HepG2 (cell line): ENCODE measurements around the gene NEURL1. TPM values are rescaled to one million over a fixed set of nuclear protein-coding genes. Genes with fewer than 3 reads are reported as not detected.

Experiments
- EP300 ChIP-seq, 3 experiments: sonication (generic) in 1 of 3; formaldehyde crosslinking in 1 of 3; IDR thresholded peaks; 2 replicates each; pipeline versions ENCODE4 v1.5.1 to v1.6.1; 2011 to 2020; ENCODE audit warnings: low read depth in 2 of 3, low read length in 2 of 3, borderline replicate concordance in 1 of 3, improper control_type of control experiment in 1 of 3, mild to moderate bottlenecking in 1 of 3, missing genetic modification reagents in 1 of 3, moderate library complexity in 1 of 3
- KLF13 ChIP-seq: sonication (generic); formaldehyde crosslinking; IDR thresholded peaks from 2 replicates; pipeline ENCODE4 v1.4.0; 2020; ENCODE audit warnings: mild to moderate bottlenecking, missing genetic modification reagents
- NFKBIZ ChIP-seq: IDR thresholded peaks from 2 replicates; pipeline ENCODE4 v1.6.1; 2018; ENCODE audit warnings: missing genetic modification reagents, missing compliant biosample characterization
- POGZ ChIP-seq: sonication (generic); formaldehyde crosslinking; IDR thresholded peaks from 2 replicates; pipeline ENCODE4 v1.4.0; 2020; ENCODE audit warnings: mild to moderate bottlenecking, missing genetic modification reagents
- PREB ChIP-seq: sonication (generic); formaldehyde crosslinking; IDR thresholded peaks from 2 replicates; pipeline ENCODE4 v1.4.0; 2020; ENCODE audit warnings: missing genetic modification reagents
- RBM39 ChIP-seq: fragments of 200-400 bp; formaldehyde crosslinking; IDR thresholded peaks from one replicate; pipeline ENCODE4 v1.6.1; 2018; ENCODE audit warnings: antibody characterized with exemption, mild to moderate bottlenecking, low read depth, low read length; ENCODE audit not compliant: poor library complexity, severe bottlenecking
- TCF12 ChIP-seq, 2 experiments: fragments of 450-650 bp in 1 of 2; sonication (generic) in 1 of 2; formaldehyde crosslinking in 1 of 2; IDR thresholded peaks; 2 replicates each; pipeline versions ENCODE4 v1.6.1 to v1.8.0; 2017 to 2022; ENCODE audit warnings: antibody characterized with exemption in 1 of 2, mild to moderate bottlenecking in 1 of 2, missing genetic modification reagents in 1 of 2, moderate library complexity in 1 of 2
- TMF1 ChIP-seq: sonication (generic); formaldehyde crosslinking; IDR thresholded peaks from 2 replicates; pipeline ENCODE4 v1.8.1; 2022; ENCODE audit warnings: low read depth, missing genetic modification reagents
- U2AF2 ChIP-seq: fragments of 200-400 bp; formaldehyde crosslinking; IDR thresholded peaks from 2 replicates; pipeline ENCODE4 v1.6.1; 2017; ENCODE audit warnings: low read depth, mild to moderate bottlenecking, low read length
- ZFAT ChIP-seq: sonication (generic); formaldehyde crosslinking; conservative IDR thresholded peaks from 2 replicates; pipeline ENCODE4 v1.8.1; 2023; ENCODE audit warnings: missing genetic modification reagents, inconsistent platforms
- ZFP62 ChIP-seq: sonication (generic); formaldehyde crosslinking; IDR thresholded peaks from 2 replicates; pipeline ENCODE4 v1.4.0; 2020; ENCODE audit warnings: missing genetic modification reagents
- ZNF138 ChIP-seq: sonication (generic); formaldehyde crosslinking; IDR thresholded peaks from 2 replicates; pipeline ENCODE4 v1.5.0; 2020; ENCODE audit warnings: mild to moderate bottlenecking, low read depth, missing genetic modification reagents
- ZNF280D ChIP-seq: sonication (generic); formaldehyde crosslinking; IDR thresholded peaks from 2 replicates; pipeline ENCODE4 v1.5.1; 2020; ENCODE audit warnings: mild to moderate bottlenecking, missing genetic modification reagents
- ZNF44 ChIP-seq: sonication (generic); formaldehyde crosslinking; IDR thresholded peaks from 2 replicates; pipeline ENCODE4 v1.5.1; 2020; ENCODE audit warnings: mild to moderate bottlenecking, missing genetic modification reagents
- ZNF562 ChIP-seq: sonication (generic); formaldehyde crosslinking; IDR thresholded peaks from 2 replicates; pipeline ENCODE4 v1.8.0; 2022; ENCODE audit warnings: missing genetic modification reagents, borderline replicate concordance
- ZNF609 ChIP-seq: sonication (generic); formaldehyde crosslinking; IDR thresholded peaks from 2 replicates; pipeline ENCODE4 v1.4.0; 2020; ENCODE audit warnings: mild to moderate bottlenecking, missing genetic modification reagents, borderline replicate concordance
- ZNF720 ChIP-seq: sonication (generic); formaldehyde crosslinking; IDR thresholded peaks from 2 replicates; pipeline ENCODE4 v1.4.0; 2020; ENCODE audit warnings: missing genetic modification reagents
- ZNF724P ChIP-seq: sonication (generic); formaldehyde crosslinking; IDR thresholded peaks from 2 replicates; pipeline ENCODE4 v1.8.0; 2022; ENCODE audit warnings: missing genetic modification reagents, borderline replicate concordance
- ZSCAN31 ChIP-seq: sonication (generic); formaldehyde crosslinking; IDR thresholded peaks from 2 replicates; pipeline ENCODE4 v1.5.0; 2020; ENCODE audit warnings: low read depth, mild to moderate bottlenecking, missing genetic modification reagents
- polyA plus RNA-seq, 8 experiments: library from polyadenylated mRNA; depleted of rRNA in 3 of 8; stranded (reverse) in 7 of 8; unstranded in 1 of 8; fragments of >200 nt; fragmentation: Illumina TruSeq in 4 of 8; extraction: Trizol in 4 of 8; gene quantifications; 2 replicates each; pipeline versions ENCODE4 v1.2.1 to v1.2.3, GENCODE V29; 2011 to 2016; ENCODE audit warnings: low read depth in 4 of 8, missing spikeins in 1 of 8, mixed read lengths in 1 of 8; ENCODE audit not compliant: insufficient read depth in 1 of 8
- total RNA-seq, 5 experiments: library from RNA; depleted of rRNA; stranded (reverse); fragments of >200 nt; fragmentation: Illumina TruSeq; extraction: Trizol; gene quantifications; 2 replicates each; pipeline ENCODE4 v1.2.3, GENCODE V29; 2016; ENCODE audit warnings: low read depth in 1 of 5

NEURL1 gene
- total and polyA plus RNA-seq, 2 of the 13 experiments (the other 11 are each of a cell fraction or from before 2014, with no cell fraction given), result not detected

GRCh38 chr10:103578782-103579382 is 85.4 kb downstream of the NEURL1 start (continued):
- TF ChIP-seq EP300 (IDR thresholded peaks at IDR 0.05; ENCODE audit: low read depth in 2 of 2, low read length in 2 of 2) (peak in 1 of 2 experiments; percentile 48; a peak in 1 of 4 replicates), EP300 (CRISPR knock-in tag; IDR thresholded peaks at IDR 0.05; ENCODE audit: borderline replicate concordance) (no peak), ZFAT (CRISPR knock-in tag) (no peak), ZNF138 (CRISPR knock-in tag) (no peak), ZSCAN31 (CRISPR knock-in tag) (peak; percentile 53; the same call in 1 of the 2 replicates), ZFP62 (CRISPR knock-in tag) (no peak), ZNF562 (CRISPR knock-in tag) (no peak), ZNF720 (CRISPR knock-in tag) (no peak), ZNF44 (CRISPR knock-in tag) (no peak), POGZ (CRISPR knock-in tag) (0 out of 2 replicates have a peak, but pooled peaks have one; percentile 20), PREB (no peak), TMF1 (CRISPR knock-in tag) (no peak), TCF12 (IDR thresholded peaks at IDR 0.05) (no peak), TCF12 (CRISPR knock-in tag; IDR thresholded peaks at IDR 0.05) (no peak), ZNF724P (CRISPR knock-in tag) (no peak), ZNF609 (CRISPR knock-in tag) (peak; percentile 86; the same call in 1 of the 2 replicates), RBM39 (no peak), ZNF280D (peak; percentile 33; the same call in 1 of the 2 replicates), KLF13 (CRISPR knock-in tag) (no peak), NFKBIZ (CRISPR knock-in tag) (no peak; the same call in 1 of the 2 replicates), U2AF2 (no peak)
